Measurements from ENCODE around the gene ASCC1. TPM values are rescaled to one million over a fixed set of nuclear protein-coding genes. Genes with fewer than 3 reads are reported as not detected.

Gene ASCC1
- total RNA-seq, 1 experiment from 2014 or later, result 40.2 TPM

GRCh38 chr10:72085166-72085565, 130.9 kb downstream of the ASCC1 start:
- no TSS peak for BruUV-seq (replicated peaks)
- TF ChIP-seq, protein P1, sequence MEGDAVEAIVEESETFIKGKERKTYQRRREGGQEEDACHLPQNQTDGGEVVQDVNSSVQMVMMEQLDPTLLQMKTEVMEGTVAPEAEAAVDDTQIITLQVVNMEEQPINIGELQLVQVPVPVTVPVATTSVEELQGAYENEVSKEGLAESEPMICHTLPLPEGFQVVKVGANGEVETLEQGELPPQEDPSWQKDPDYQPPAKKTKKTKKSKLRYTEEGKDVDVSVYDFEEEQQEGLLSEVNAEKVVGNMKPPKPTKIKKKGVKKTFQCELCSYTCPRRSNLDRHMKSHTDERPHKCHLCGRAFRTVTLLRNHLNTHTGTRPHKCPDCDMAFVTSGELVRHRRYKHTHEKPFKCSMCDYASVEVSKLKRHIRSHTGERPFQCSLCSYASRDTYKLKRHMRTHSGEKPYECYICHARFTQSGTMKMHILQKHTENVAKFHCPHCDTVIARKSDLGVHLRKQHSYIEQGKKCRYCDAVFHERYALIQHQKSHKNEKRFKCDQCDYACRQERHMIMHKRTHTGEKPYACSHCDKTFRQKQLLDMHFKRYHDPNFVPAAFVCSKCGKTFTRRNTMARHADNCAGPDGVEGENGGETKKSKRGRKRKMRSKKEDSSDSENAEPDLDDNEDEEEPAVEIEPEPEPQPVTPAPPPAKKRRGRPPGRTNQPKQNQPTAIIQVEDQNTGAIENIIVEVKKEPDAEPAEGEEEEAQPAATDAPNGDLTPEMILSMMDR (conservative IDR thresholded peaks at IDR 0.05; ENCODE audit: low read depth, low read length), result no peak
- no peak for TF ChIP-seq EZH2 (IDR thresholded peaks at IDR 0.05; ENCODE audit: borderline replicate concordance, low read depth, low read length, poor library complexity, severe bottlenecking)
- POLR2A ChIA-PET (ENCODE audit: low non-redundant PET), result no interaction called here
- H3K4me3 ChIP-seq (ENCODE audit: low read depth, low read length, poor library complexity, severe bottlenecking), result no peak overlapping the region
- DNase-seq (ENCODE audit: low spot score), result no peak
- peaks cover 18% of the 10 kb centered on the region for H3K4me1 ChIP-seq (ENCODE audit: insufficient read depth, low read length, poor library complexity, severe bottlenecking)
- H3K36me3 ChIP-seq (ENCODE audit: insufficient read depth, low read length, poor library complexity, severe bottlenecking), result no peaks in the 10 kb centered on the region
- intact Hi-C loops (cut with micrococcal nuclease; ENCODE audit: unreplicated experiment), result no loop called here
- H3K27ac ChIP-seq (ENCODE audit: low read depth, low read length, poor library complexity, severe bottlenecking), result no peak overlapping the region
- H3K9me3 ChIP-seq (ENCODE audit: low read depth, low read length, poor library complexity, severe bottlenecking), result no peaks in the 10 kb centered on the region
- CTCF ChIA-PET, result no interaction called here
- H3K27me3 ChIP-seq (replicated peaks; ENCODE audit: insufficient read depth, low read depth, low read length, poor library complexity), result peaks cover 20% of the 10 kb centered on the region

DNA sequence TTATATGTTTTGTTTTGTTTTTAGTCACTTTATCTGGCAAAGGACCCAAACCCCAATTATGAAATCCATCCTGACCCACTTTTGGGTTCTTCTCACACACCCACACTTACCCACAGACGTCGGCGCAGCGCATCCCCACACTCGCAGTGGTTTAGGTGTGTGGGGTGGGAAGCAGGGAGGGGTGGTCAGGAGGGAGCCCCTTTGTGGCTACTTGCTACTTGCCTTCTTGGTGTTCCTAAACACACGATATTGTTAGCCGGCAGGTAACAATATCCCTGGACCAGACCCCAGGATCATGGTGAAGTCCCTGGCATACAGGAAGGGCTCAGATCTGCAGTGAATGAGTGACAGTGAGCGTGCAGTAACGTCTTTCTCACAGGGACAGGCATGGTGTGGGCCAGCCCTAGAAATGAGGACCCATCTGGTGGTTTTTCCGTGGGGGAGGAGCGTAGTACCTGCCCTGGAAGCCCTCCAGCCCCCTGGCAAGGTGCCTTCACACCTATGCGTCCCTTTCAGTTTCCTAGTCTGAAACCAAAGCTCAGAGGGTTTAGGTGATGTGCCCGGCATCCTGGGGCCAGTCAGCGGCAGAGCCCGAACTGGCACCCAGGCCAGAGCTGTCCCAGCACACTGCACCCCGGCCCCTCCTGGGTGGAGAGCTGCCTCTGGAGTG, 132.2 kb downstream of the ASCC1 start:
- CTCF ChIA-PET, result no interaction called here
- no peak for DNase-seq (ENCODE audit: low spot score)
- H3K9me3 ChIP-seq (ENCODE audit: low read depth, low read length, poor library complexity, severe bottlenecking), result no peaks in the 10 kb centered on the region
- intact Hi-C loops (cut with micrococcal nuclease; ENCODE audit: unreplicated experiment), result no loop called here
- TF ChIP-seq, protein P1 (conservative IDR thresholded peaks at IDR 0.05; ENCODE audit: low read depth, low read length), result no peak
- TF ChIP-seq EZH2 (IDR thresholded peaks at IDR 0.05; ENCODE audit: borderline replicate concordance, low read depth, low read length, poor library complexity, severe bottlenecking), result no peak
- POLR2A ChIA-PET (ENCODE audit: low non-redundant PET), result no interaction called here
- H3K36me3 ChIP-seq (ENCODE audit: insufficient read depth, low read length, poor library complexity, severe bottlenecking), result no peaks in the 10 kb centered on the region
- peaks cover 25% of the 10 kb centered on the region for H3K4me1 ChIP-seq (ENCODE audit: insufficient read depth, low read length, poor library complexity, severe bottlenecking)
- H3K27ac ChIP-seq (ENCODE audit: low read depth, low read length, poor library complexity, severe bottlenecking), result no peak overlapping the region
- BruUV-seq (replicated peaks), result no TSS peak
- H3K4me3 ChIP-seq (ENCODE audit: low read depth, low read length, poor library complexity, severe bottlenecking), result no peak overlapping the region
- peaks cover 18% of the 10 kb centered on the region for H3K27me3 ChIP-seq (replicated peaks; ENCODE audit: insufficient read depth, low read depth, low read length, poor library complexity)

DNA sequence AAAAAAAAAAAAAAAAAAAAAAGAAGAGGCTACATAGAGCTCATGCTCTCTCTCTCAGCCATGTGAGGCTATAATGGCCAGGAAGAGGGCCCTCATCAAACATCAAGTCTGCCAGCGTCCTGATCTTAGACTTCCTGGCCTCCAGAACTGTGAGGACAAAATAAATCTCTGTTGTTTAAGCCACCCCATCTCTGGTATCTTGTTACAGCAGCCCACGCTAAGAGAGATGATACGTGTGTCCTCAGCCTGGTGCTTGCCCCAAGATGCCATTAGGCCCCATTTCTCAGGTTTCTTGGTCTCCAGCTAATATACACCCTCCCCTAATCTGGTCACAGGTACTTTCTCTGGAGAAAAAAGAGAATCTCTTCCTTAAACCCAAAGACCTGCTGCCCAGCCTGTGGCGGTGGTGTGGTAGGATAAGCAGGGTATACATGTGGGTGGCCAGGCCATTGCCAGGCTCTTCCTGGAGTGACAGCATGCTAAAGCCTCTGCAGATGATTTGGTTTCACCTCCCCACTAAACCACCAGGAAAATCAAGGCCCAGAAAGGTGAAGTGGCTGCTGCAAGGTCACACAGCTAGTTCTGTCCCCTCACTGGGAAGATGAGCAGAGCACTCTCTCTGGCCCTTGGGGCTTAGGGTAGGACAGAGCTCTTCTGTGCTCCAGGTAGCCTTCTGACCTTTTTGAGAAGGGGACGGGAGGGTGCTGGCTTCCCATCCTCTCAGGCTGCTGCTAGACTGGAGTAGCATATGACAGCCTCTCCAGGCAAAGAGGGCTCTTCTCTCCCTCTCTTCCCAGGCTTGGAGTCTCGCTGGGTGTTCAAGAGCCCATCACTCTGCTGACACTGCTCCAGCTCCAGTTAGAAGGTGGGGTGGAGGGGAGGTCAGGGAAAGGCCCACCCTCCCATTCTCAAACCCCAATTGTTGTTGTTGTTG, 133.0 kb downstream of the ASCC1 start:
- intact Hi-C loops (cut with micrococcal nuclease; ENCODE audit: unreplicated experiment), result no loop called here
- no peaks in the 10 kb centered on the region for H3K9me3 ChIP-seq (ENCODE audit: low read depth, low read length, poor library complexity, severe bottlenecking)
- peaks cover 10% of the 10 kb centered on the region for H3K27me3 ChIP-seq (replicated peaks; ENCODE audit: insufficient read depth, low read depth, low read length, poor library complexity)
- CTCF ChIA-PET, result no interaction called here
- peaks cover 18% of the 10 kb centered on the region for H3K4me1 ChIP-seq (ENCODE audit: insufficient read depth, low read length, poor library complexity, severe bottlenecking)
- no peaks in the 10 kb centered on the region for H3K36me3 ChIP-seq (ENCODE audit: insufficient read depth, low read length, poor library complexity, severe bottlenecking)
- no peak for DNase-seq (ENCODE audit: low spot score)
- H3K4me3 ChIP-seq (ENCODE audit: low read depth, low read length, poor library complexity, severe bottlenecking), result no peak overlapping the region
- BruUV-seq (replicated peaks), result no TSS peak
- TF ChIP-seq, protein P1 (conservative IDR thresholded peaks at IDR 0.05; ENCODE audit: low read depth, low read length), result no peak
- TF ChIP-seq EZH2 (IDR thresholded peaks at IDR 0.05; ENCODE audit: borderline replicate concordance, low read depth, low read length, poor library complexity, severe bottlenecking), result no peak
- POLR2A ChIA-PET (ENCODE audit: low non-redundant PET), result no interaction called here
- H3K27ac ChIP-seq (ENCODE audit: low read depth, low read length, poor library complexity, severe bottlenecking), result no peak overlapping the region
